HCT116 (cell line): ENCODE data around the gene LPAR2. TPM values are rescaled to one million over a fixed set of nuclear protein-coding genes. Genes with fewer than 3 reads are reported as not detected.
A peak's percentile ranks its signal among the peaks of the same experiment; 100 is the strongest.
"Not testable (repeated sequence)": the region's sequence is repeated elsewhere in the genome, so short reads cannot be mapped to it uniquely, and the experiment has no call there.

Source experiments
- ATAC-seq: fragments of 200-7000 bp; cut with Tn5 transposase; 2 replicates; pipeline ENCODE4 v1.9.1; 2020; ENCODE audit warnings: mild to moderate bottlenecking, moderate library complexity
- BruUV-seq: library from RNA; stranded (reverse); fragments of 400-500 nt; replicated peaks from 2 replicates; lab custom pipeline; 2021; lab: Mats Ljungman, UMichigan
- CTCF ChIA-PET: fragments of 300-600 bp; sonication (Branson Sonifier 250); formaldehyde crosslinking; loops from one replicate; lab custom pipeline; 2021; ENCODE audit warnings: antibody characterized with exemption; lab: Charles Lee
- POLR2A ChIA-PET: fragments of 300-600, 350-600 bp; sonication (Branson Sonifier 250); formaldehyde crosslinking; loops from one replicate; lab custom pipeline; 2021; ENCODE audit warnings: antibody characterized with exemption; lab: Charles Lee
- RAD21 ChIA-PET, 2 experiments: fragments of 300-600 bp; sonication (Branson Sonifier 250); formaldehyde crosslinking; loops; one replicate each; lab custom pipeline; 2023; ENCODE audit warnings: low total read pairs in 2 of 2; ENCODE audit not compliant: uncharacterized antibody in 2 of 2, unreplicated experiment in 2 of 2, low non-redundant PET in 1 of 2; lab: Charles Lee
- DNase-seq: peaks from one replicate; pipeline ENCODE4 v3.0.0-alpha.2; 2010; ENCODE audit warnings: low read depth, low spot score
- H2AFZ ChIP-seq: fragments of 200-600 bp; shearing (Covaris generic), sonication (generic); 2 replicates; pipeline ENCODE4 v1.6.1; 2017; ENCODE audit warnings: low read depth, mixed run types, mixed read lengths, antibody characterized with exemption, low read length; ENCODE audit not compliant: poor library complexity, severe bottlenecking
- H3K27ac ChIP-seq: 2 replicates; pipeline ENCODE4 v1.5.1; 2012; ENCODE audit warnings: low read depth, low read length
- H3K27me3 ChIP-seq: fragments of 200-600 bp; sonication (generic); 2 replicates; pipeline ENCODE4 v1.6.1; 2016; ENCODE audit warnings: mixed run types, low read length, mixed read lengths; ENCODE audit not compliant: insufficient read depth
- H3K36me3 ChIP-seq, 2 experiments: fragments of 200-500 bp in 1 of 2; fragments of 200-600 bp in 1 of 2; sonication (Bioruptor generic) in 1 of 2; sonication (generic) in 1 of 2; 2 replicates each; pipeline versions ENCODE4 v1.5.1 to v1.6.1; 2014 to 2016; ENCODE audit warnings: low read length in 2 of 2, inconsistent platforms in 1 of 2, mixed read lengths in 1 of 2, mixed run types in 1 of 2; ENCODE audit not compliant: insufficient read depth in 2 of 2, control insufficient read depth in 1 of 2
- H3K4me1 ChIP-seq, 2 experiments: fragments of 200-600 bp in 1 of 2; sonication (generic) in 1 of 2; 2 replicates each; pipeline versions ENCODE4 v1.5.1 to v1.6.1; 2012 to 2017; ENCODE audit warnings: low read length in 2 of 2, inconsistent platforms in 1 of 2, mild to moderate bottlenecking in 1 of 2, mixed read lengths in 1 of 2, mixed run types in 1 of 2, moderate library complexity in 1 of 2; ENCODE audit not compliant: insufficient read depth in 2 of 2, control insufficient read depth in 1 of 2
- H3K4me2 ChIP-seq: fragments of 200-600 bp; sonication (generic); 2 replicates; pipeline ENCODE4 v1.6.1; 2017; ENCODE audit warnings: mixed run types, low read length, mixed read lengths
- H3K4me3 ChIP-seq, 2 experiments: fragments of 200-600 bp in 1 of 2; sonication (generic) in 1 of 2; replicated peaks in 1 of 2; 2 replicates each; pipeline ENCODE4 v1.5.1; 2011 to 2016; ENCODE audit warnings: low read length in 2 of 2, control low read depth in 1 of 2, low read depth in 1 of 2, mild to moderate bottlenecking in 1 of 2, mixed read lengths in 1 of 2, mixed run types in 1 of 2
- H3K79me2 ChIP-seq: fragments of 200-600 bp; sonication (generic); 2 replicates; pipeline ENCODE4 v1.6.1; 2017; ENCODE audit warnings: mild to moderate bottlenecking, mixed run types, low read length, moderate library complexity, mixed read lengths; ENCODE audit not compliant: insufficient read depth
- H3K9ac ChIP-seq: fragments of 200-600 bp; sonication (generic); 2 replicates; pipeline ENCODE4 v1.6.1; 2016; ENCODE audit warnings: low read length, mixed read lengths
- H3K9me2 ChIP-seq: fragments of 200-600 bp; sonication (generic), shearing (Covaris generic); 2 replicates; pipeline ENCODE4 v1.6.1; 2017; ENCODE audit warnings: mixed run types, mild to moderate bottlenecking, moderate library complexity; ENCODE audit not compliant: insufficient read depth
- H3K9me3 ChIP-seq, 2 experiments: fragments of 200-500 bp in 1 of 2; fragments of 200-600 bp in 1 of 2; sonication (Bioruptor generic) in 1 of 2; sonication (generic) in 1 of 2; 2 replicates each; pipeline ENCODE4 v1.6.1; 2014 to 2017; ENCODE audit warnings: low read length in 2 of 2, mixed read lengths in 2 of 2, inconsistent platforms in 1 of 2, low read depth in 1 of 2, mild to moderate bottlenecking in 1 of 2, mixed run types in 1 of 2, moderate library complexity in 1 of 2; ENCODE audit not compliant: control insufficient read depth in 1 of 2, insufficient read depth in 1 of 2
- H4K20me1 ChIP-seq: fragments of 200-600 bp; sonication (generic), shearing (Covaris generic); 2 replicates; pipeline ENCODE4 v1.6.1; 2017; ENCODE audit warnings: mixed run types, mild to moderate bottlenecking, moderate library complexity; ENCODE audit not compliant: insufficient read depth
- ATF3 ChIP-seq: IDR thresholded peaks from 2 replicates; pipeline ENCODE4 v1.6.1; 2012
- ELF1 ChIP-seq: IDR thresholded peaks from 2 replicates; pipeline ENCODE4 v1.6.1; 2012; ENCODE audit warnings: low read depth, borderline replicate concordance
- EZH2 ChIP-seq: fragments of 200-600 bp; sonication (generic); IDR thresholded peaks from 2 replicates; pipeline ENCODE4 v1.6.1; 2017; ENCODE audit warnings: antibody characterized with exemption, mixed run types
- EZH2phosphoT487 ChIP-seq: fragments of 200-600 bp; IDR thresholded peaks from 2 replicates; pipeline ENCODE4 v1.6.1; 2018; ENCODE audit warnings: antibody characterized with exemption, borderline replicate concordance
- POLR2AphosphoS5 ChIP-seq: IDR thresholded peaks from 2 replicates; pipeline ENCODE4 v1.6.1; 2011; ENCODE audit warnings: mild to moderate bottlenecking, low read depth, low read length, moderate library complexity
- RAD21 ChIP-seq: IDR thresholded peaks from 2 replicates; pipeline ENCODE4 v1.6.1; 2012; ENCODE audit warnings: low read depth, mild to moderate bottlenecking
- SP1 ChIP-seq: IDR thresholded peaks from 2 replicates; pipeline ENCODE4 v1.6.1; 2012; ENCODE audit warnings: low read depth
- TCF7L2 ChIP-seq: IDR thresholded peaks from 2 replicates; pipeline ENCODE4 v1.7.0; 2011; ENCODE audit warnings: borderline replicate concordance, inconsistent platforms; ENCODE audit not compliant: insufficient read depth, insufficient read length; ENCODE audit errors: extremely low read depth
- ZFX ChIP-seq: fragments of 450-650 bp; IDR thresholded peaks from 2 replicates; pipeline ENCODE4 v1.6.1; 2017
- intact Hi-C: fragments of 100-400 bp; cut with micrococcal nuclease; formaldehyde crosslinking; loops from 2 replicates; pipeline ENCODE4 v1.10.0; 2022
- total RNA-seq: library from RNA; stranded (reverse); gene quantifications from one replicate; pipeline ENCODE4 v1.2.1, GENCODE V29; 2021; ENCODE audit not compliant: unreplicated experiment
- TF ChIP-seq, protein P1 (sequence below): IDR thresholded peaks from 2 replicates; pipeline ENCODE4 v1.6.1; 2012; ENCODE audit warnings: low read depth

LPAR2 gene
- total RNA-seq, 1 experiment from 2014 or later = 28.2 TPM

DNA sequence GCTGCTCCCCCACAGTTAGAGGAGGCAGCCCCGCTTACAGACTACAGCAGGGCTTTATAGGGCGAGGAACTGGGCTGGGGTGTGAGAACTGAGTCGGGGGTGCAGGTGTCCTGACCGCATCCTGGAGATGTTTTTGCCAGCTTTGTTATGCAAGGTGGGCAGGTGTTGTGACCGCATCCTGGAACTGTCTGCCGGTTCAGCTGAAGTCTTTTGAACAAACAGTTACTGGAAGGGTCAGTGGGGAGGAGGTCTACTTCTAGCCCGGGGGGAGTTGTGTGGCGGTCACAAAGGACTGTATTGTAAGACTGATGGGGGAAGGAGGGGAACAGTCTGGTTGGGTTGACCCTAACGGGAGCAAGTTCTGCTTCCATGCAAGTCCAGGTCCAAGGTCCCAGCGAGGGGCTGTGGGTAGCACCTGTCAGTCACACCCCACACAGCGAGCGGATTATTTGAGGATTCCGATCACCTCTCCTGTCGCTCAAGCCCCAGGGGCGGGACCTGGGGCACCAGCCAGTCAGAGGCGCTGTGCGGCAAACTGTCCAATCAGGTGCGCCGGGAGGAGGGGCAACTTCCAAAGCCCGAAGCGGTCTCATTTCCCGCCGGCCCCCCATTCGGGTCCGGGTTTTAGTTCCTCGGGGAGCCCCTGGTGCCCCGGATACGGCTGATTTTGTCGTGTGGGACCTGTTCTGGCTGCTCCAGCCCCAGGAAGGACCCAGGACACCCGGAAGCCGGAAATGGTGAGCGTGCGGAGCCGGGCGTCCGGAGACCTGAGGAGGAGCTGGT is 40.4 kb upstream of the LPAR2 start, which contains the start of gene ZNF101:
ZNF101 (plus strand) TSS at position 610 of the 783 bp plus-strand sequence; CDS start at position 735, 125 bp downstream.
- Histone ChIP-seq H3K79me2 (peaks cover 35% of the 10 kb centered on the region), H3K27me3 (no peaks in the 10 kb centered on the region), H2AFZ (peak within 1 kb of the TSS; percentile 82), H3K9me2 (no peaks in the 10 kb centered on the region), H3K9ac (peak within 1 kb of the TSS; percentile 92), H3K4me2 (peak within 1 kb of the TSS; percentile 87), H3K27ac (peak within 1 kb of the TSS; percentile 94), H3K4me3 (peak within 1 kb of the TSS; percentile 85 to 88), H4K20me1 (no peaks in the 10 kb centered on the region), H3K36me3 (peaks cover 0 to 3% of the 10 kb centered on the region in 2 experiments; a peak in 1 of 4 replicates), H3K4me1 (peaks cover 10 to 19% of the 10 kb centered on the region in 2 experiments), H3K9me3 (no peaks in the 10 kb centered on the region)
- BruUV-seq = no TSS peak
- intact Hi-C loops = loop anchor here (1.0 to 2.0 kb wide), 2 partner anchors 64 to 108 kb away; partner anchors contain the start of gene ZNF14
- POLR2A ChIA-PET = no interaction called here
- CTCF ChIA-PET = no interaction called here
- RAD21 ChIA-PET = no interaction called here
- DNase-seq = peak; percentile 89
- ATAC-seq = peak; percentile 81
- TF ChIP-seq ZFX (0 out of 2 replicates have a peak, but pooled peaks have one; percentile 43), ELF1 (peak; percentile 56), EZH2 (no peak), SP1 (peak; percentile 81), POLR2AphosphoS5 (peak; percentile 81), ATF3 (no peak), RAD21 (no peak), EZH2phosphoT487 (no peak), TCF7L2 (peak; percentile 65)
- TF ChIP-seq, protein P1, sequence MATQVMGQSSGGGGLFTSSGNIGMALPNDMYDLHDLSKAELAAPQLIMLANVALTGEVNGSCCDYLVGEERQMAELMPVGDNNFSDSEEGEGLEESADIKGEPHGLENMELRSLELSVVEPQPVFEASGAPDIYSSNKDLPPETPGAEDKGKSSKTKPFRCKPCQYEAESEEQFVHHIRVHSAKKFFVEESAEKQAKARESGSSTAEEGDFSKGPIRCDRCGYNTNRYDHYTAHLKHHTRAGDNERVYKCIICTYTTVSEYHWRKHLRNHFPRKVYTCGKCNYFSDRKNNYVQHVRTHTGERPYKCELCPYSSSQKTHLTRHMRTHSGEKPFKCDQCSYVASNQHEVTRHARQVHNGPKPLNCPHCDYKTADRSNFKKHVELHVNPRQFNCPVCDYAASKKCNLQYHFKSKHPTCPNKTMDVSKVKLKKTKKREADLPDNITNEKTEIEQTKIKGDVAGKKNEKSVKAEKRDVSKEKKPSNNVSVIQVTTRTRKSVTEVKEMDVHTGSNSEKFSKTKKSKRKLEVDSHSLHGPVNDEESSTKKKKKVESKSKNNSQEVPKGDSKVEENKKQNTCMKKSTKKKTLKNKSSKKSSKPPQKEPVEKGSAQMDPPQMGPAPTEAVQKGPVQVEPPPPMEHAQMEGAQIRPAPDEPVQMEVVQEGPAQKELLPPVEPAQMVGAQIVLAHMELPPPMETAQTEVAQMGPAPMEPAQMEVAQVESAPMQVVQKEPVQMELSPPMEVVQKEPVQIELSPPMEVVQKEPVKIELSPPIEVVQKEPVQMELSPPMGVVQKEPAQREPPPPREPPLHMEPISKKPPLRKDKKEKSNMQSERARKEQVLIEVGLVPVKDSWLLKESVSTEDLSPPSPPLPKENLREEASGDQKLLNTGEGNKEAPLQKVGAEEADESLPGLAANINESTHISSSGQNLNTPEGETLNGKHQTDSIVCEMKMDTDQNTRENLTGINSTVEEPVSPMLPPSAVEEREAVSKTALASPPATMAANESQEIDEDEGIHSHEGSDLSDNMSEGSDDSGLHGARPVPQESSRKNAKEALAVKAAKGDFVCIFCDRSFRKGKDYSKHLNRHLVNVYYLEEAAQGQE = no peak

GRCh38 chr19:19665420-19665948 is 37.5 kb upstream of the LPAR2 start:
- H3K27ac ChIP-seq, H3K9ac ChIP-seq, H2AFZ ChIP-seq, H3K4me3 ChIP-seq, H3K9me3 ChIP-seq, H3K36me3 ChIP-seq, BruUV-seq, ATAC-seq, H3K4me2 ChIP-seq, DNase-seq, RAD21 ChIA-PET, H4K20me1 ChIP-seq, CTCF ChIA-PET, H3K9me2 ChIP-seq, intact Hi-C loops, H3K27me3 ChIP-seq: not testable (repeated sequence)
- POLR2A ChIA-PET = interaction anchor here (0.8 kb wide), 1 partner anchor 111 kb away, joined by 5 read pairs; no protein-coding TSS in a partner anchor
- peaks cover 43% of the 10 kb centered on the region for H3K79me2 ChIP-seq
- peaks cover 18 to 38% of the 10 kb centered on the region in 2 experiments for H3K4me1 ChIP-seq
